ENCODE results near the gene STRADB.
"Not testable (repeated sequence)": the region's sequence is repeated elsewhere in the genome, so short reads cannot be mapped to it uniquely, and the experiment has no call there.

The STRADB gene

DNA sequence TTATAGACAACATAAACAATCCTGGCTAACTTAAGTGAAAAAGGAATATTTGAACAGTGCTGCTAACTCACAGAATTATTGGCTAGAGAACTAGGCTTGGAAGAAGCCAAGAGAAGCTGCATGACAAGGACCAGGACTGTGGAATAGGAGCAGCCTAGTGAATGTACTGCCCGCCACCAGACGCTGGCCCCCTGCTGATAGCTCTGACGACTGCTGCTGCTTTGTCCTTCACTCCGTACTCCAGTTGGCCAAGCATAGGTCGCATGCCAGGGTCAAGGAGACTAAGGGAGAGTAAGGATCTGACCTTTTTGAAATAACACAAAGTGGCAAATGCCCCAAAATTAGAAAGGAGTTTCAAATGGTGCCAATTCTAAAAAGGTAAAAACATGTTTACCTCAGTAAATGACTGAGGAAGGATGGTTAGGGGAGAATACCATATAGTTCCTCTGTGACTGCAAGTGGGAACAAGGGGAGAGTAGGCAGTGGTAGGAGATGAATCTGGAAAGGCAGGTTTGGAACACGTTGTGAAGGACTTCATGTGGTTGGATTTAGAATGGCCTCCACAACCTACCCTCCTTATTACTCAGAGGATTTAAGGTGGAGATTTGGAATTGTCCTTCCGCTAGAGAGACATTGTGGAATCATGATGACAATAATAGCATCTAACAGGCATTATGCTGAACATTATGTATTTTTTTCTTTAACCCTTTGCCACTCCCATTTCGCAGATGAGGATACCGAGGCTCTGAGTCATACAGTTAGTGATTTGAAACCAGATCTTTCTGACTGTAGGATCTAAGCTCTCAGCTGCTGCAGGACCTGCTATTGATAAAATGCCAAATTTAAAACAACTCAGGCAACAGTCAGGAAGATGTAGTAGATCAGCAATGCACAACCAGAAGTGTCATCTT is 19.5 kb downstream of the STRADB start:
- no peak for FAIRE-seq

DNA sequence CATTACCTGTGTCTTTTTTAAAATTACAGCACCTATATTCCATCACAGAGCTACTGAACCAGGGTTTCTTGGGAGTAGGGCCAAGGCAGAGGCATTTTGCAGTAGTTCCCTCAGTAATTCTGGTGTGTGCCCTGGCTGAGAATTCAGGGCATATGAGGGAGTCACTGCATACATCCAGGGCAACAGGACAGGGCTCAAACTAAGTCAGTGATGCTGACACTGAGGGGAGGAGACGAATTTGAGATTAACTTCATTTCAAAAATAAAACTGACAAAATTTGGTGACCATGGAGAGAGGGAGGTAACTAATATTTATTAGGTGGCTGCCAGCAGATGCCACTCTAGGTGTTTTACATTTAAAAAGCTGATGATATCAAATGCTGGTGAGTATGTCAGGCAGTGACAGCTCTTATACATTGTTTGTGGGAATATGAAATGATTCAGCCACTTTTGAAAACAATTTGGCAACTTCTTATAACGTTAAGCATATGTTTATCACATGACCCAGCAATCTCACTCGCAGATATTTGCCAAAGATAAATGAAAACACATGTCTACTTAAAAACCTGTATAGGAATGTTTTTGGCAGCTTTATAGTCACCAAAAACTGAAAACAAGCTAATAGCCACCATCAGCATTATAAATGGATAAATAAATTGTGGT is 20.3 kb downstream of the STRADB start:
- no peak for FAIRE-seq

DNA sequence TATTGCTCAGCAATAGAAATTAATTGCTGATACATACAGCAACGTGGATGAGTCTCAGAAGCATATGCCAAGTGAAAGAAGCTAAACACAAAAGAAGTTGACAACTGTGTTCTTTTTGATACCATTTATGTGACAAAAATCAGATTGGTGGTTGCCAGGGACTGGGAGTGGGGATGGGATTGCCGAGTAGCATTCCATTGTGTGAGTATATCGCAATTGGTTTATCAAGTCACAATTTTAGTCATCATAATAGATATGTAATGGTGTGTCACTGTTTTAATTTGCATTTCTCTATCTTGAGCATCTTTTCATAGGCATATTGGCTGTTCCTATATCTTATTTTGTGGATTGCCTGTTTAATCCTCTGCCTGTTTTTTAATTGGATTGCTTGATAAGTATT is 20.9 kb downstream of the STRADB start:
- no peak for FAIRE-seq

DNA sequence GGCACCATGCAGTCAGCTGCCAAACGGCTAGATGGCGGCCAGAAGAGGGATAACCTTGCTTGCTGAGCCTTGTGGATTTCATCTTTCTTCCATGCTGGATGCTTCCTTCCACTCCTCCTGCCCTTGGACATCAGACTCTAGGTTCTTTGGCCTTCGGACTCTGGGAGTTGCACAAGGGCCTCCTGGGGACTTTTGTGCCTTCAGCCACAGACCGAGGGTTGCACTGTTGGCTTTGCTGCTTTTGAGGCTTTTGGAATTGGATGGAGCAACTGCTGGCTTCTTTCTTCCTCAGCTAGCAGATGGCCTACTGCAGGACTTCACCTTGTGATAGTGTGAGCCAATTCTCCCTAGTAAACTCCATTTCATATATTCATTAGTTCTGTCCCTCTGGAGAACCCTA is 31.0 kb downstream of the STRADB start:
- FAIRE-seq: no peak

DNA sequence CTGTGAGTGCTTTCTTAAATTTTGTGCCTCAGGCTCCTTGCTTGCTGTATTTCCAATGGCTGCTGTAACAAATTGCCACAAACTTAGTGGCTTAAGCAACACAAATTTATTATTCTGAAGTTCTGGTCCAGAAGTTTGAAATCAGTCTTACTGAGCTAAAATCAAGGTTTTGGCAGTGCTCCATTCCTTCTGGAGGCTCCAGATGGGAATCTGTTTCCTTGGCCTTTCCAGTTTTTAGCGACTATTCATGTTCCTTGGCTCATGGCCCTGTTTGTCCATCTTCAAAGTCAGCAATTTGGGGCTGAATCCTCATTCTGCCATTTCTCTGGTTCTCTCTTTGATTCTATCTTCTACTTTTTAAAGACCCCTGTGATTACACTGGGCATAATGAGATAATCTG is 31.8 kb downstream of the STRADB start:
- no peak for FAIRE-seq

DNA sequence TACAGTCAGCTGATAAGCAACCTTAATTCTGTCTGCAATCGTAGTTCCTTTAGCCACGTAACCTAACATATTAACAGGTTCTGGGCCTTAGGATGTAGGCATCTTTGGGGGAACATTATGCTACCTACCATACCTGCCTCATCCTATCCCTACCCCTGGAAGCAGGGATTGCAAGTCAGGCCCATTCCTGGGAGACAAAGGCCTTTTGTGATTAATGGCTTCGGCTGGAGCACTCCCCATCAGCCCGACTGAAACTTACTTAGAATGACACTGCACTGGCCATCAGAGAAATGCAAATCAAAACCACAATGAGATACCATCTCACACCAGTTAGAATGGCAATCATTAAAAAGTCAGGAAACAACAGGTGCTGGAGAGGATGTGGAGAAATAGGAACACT is 32.2 kb downstream of the STRADB start:
- FAIRE-seq: not testable (repeated sequence)

DNA sequence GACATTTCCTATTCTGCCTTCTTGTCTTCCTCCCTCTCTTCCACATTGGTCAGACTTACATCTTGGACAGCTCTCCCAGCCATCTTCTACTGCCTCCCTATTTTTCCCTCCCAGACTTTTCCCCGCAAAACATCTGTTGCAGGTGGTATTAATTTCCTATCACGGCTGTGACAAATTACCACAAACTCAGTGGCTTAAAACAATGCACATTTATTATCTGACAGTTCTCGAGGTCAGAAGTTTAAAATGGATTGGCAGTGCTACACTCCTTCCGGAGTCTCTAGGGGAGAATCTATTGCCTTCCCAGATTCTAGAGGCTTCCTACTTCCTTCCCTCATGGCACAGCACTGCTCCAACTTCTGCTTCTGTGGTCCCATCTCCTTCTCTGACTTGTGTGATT is 33.3 kb downstream of the STRADB start:
- FAIRE-seq: no peak

DNA sequence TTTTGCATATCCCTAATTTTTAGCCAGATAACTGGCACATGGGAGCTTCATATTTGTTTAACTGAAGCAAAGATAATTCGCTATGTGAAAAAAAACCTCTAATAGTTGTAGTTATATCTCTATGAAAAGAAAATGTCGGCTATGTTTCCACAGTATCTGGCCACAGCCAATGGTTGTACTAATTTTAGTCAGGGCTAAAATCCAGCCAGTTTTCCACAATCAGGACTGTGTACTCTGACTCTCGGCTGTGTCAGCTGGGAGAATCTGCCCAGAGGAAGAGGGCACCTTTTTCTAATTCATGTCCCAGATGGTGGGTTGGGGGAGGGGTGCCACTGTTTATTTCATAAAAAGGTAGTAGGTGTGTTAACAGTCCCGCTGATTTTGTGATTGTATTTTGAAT is 38.8 kb downstream of the STRADB start:
- FAIRE-seq: no peak

DNA sequence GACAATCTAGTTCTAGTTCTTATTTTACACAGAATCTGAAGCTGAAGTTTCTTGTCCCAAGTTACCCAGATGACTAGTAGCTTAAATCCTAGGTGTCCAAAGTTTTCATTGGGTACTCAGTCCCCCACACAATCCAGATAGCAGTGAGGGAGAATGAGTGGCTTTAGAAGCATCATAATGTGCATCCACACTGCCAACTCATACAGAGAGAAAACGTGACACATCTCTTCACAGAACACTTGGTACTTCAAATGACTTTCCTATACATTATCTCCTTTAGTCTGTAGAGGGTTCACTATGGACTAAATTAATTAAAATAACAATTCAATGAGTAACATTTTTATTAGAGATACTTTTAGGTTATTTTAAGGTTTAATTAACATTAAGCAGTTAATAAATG is 45.2 kb downstream of the STRADB start:
- no peak for FAIRE-seq

DNA sequence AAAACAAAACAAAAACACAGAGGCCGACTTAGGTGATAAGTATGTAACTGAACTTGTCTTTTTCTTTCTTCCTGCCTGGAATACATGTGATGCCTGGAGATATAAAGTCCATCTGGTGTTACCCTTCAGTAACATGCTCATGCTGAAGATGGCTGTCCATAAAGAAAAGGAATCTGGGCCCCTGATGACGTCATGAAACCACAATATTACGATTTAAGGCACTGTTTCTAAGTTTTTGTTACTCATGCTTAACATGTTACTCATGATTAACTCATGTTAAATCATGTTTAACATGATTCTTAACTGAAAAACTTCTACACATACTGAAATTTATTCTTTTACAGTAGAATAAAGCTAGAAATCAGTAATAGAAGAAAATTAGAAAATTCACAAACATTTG is 49.0 kb downstream of the STRADB start:
- no peak for FAIRE-seq

DNA sequence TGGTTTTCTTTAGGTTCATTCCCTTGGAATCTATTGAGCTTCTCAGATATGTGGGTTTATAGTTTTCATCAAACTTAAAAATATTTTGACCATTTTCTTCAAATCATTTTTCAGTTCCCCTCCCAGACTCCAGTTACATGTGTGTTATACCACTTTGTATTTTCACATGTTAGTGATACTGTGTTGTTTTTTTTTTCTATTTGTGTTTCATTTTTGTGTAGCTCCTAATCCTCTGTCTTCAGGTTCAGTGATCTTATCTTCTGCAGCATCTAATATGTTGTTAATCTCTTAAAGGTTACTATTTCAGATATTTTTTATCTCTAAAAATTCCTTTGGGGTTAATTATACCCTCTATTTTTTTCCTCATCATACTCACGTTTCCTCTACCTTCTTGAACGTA is 51.2 kb downstream of the STRADB start:
- no peak for FAIRE-seq

DNA sequence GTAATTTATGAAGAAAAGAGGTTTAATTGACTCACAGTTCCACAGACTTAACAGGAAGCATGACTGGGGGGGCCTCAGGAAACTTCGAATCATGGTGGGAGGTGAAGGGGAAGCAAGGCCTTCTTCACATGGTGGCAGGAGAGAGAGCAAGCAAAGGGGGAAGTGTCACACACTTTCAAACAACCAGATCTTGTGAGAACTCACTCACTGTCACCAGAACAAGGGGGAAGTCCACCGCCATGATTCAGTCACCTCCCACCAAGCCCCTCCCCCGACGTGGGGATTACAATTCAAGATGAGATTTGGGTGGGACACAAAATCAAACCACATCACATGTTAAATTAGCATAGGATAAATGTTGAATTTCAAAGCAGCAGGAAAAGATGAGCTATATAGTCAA is 56.2 kb downstream of the STRADB start:
- FAIRE-seq: no peak

DNA sequence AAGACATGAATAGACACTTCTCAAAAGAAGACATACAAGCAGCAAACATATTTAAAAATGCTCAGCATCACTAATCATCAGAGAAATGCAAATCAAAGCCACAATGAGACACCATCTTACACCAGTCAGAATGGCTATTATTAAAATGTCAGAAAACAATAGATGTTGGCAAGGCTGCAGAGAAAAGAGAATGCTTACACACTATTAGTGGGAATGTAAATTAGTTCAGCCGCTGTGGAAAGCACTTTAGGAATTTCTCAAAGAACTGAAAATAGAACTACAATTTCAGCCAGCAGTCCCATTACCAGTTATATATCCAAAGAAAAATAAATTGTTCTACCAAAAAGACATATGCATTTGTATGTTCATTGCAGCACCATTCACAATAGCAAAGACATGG is 61.7 kb downstream of the STRADB start:
- FAIRE-seq: no peak

DNA sequence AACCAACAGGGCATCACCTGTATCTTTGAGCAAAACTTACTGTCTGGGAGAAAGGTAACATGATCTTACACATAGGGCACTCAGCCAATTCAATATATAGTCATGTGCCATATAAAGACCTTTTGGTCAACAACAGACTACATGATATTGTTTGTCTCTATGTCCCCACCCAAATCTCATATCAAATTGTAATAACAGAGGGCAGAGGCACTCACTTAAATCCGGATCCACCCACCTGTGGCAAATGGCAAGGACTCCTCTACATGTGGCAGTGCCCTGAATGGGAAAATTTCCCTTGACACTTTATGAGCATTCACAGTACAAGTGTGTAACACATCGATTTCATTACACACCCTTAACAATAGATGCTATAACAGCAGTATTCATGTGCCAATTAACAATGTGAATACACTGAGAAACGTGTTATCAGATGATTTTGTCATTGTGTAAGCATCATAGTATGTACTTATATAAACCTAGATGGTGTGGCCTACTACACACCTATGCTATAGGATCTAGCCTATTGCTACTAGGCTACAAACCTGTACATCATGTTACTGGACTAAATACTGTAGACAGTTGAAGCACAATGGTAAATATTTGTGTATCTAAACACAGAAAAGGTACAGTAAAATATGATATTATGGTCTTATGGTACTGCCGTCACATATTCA is 64.2 kb downstream of the STRADB start:
- FAIRE-seq: no peak

DNA sequence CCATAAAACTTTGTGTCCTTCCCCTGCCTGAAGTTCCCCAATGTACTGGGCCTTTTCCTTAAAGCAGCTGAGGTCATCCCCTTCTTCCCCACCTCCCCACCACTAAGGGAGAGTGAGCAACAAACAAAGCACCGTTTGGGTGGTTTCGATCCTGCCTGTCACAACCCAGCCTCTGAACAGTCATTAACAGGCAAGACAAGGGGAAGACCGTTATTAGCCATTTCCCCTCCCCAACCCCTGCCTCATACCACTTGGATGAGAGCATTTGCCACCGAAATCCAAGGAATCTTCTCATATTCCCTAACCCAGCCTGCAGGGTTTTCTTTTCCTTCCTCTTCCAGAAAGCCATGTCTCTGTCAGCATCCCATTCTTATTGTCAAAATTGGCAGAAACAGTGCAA is 65.6 kb downstream of the STRADB start:
- no peak for FAIRE-seq

DNA sequence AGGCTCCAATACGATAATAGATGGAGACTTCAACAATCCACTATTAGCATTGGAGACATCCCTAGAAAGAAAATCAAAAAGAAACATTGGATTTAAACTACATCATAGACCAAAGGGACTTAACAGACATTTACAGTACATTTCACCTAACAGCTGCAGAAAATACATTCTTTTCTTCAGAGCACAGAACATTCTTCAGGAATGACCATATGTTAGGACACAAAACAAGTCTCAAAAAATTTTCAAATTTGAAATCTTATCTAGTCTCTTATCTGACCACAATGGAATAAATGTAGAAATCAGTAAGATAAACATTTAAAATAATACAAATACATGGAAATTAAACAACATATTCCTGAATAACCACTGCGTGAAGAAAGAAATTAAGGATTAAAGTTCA is 68.7 kb downstream of the STRADB start:
- FAIRE-seq: no peak

DNA sequence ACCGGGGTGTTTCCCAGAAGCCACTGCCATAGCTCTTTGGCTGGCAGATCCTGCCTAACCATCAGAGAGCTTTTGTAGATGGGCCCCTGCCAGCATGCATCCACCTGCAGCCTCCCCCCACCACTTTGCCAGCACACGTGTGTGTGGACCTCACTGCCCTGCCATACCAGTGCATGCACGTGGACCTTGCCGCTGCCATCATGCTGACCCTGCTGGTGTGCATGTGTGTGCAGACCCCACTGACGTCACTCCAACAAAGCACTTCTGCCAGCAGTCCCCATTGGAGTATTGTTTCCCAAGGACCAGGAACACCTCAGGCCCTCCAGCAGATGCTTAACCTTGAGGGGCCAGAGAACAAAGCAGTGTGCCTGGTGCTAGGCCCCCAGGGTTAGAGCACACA is 71.4 kb downstream of the STRADB start:
- FAIRE-seq: no peak

DNA sequence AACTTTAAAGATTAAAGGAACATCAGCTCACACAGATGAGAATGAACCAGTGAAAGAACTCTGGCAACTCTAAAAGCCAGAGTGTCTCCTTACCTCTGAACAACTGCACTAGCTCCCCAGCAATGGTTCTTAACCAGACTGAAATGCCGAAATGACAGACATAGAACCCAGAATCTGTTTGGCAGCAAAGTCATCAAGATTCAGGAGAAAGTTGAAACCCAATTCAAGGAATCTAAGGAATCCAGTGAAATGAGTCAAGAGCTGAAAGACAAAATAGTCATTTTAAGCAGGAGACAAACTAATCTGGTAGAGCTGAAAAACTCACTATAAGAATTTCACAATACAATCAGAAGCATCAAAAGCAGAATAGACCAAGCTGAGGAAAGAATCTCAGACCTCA is 72.0 kb downstream of the STRADB start:
- no peak for FAIRE-seq

Measured in TTC549 (cell line).